Fibroblast of skin of back (primary cell): ENCODE results near the gene KCNAB1.
"Not testable (repeated sequence)": the region's sequence is repeated elsewhere in the genome, so short reads cannot be mapped to it uniquely, and the experiment has no call there.

ENCODE experiments used
- DNase-seq: peaks from one replicate; pipeline ENCODE4 v3.0.0-alpha.2; 2013

Gene KCNAB1

DNA sequence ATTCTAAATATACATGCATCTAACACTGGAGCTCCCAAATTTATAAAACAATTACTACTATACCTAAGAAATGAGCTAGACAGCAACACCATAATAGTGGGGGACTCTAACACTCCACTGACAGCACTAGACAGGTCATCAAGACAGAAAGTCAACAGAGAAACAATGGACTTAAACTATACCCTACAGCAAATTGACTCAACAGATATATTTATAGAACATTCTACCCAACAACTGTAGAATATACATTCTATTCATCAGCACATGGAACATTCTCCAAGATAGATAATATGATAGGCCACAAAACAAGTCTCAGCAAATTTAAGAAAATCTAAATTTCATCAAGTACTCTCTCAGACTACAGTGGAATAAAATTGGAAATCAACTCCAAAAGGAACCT is 102.0 kb downstream of the KCNAB1 start:
- not testable (repeated sequence) for DNase-seq

DNA sequence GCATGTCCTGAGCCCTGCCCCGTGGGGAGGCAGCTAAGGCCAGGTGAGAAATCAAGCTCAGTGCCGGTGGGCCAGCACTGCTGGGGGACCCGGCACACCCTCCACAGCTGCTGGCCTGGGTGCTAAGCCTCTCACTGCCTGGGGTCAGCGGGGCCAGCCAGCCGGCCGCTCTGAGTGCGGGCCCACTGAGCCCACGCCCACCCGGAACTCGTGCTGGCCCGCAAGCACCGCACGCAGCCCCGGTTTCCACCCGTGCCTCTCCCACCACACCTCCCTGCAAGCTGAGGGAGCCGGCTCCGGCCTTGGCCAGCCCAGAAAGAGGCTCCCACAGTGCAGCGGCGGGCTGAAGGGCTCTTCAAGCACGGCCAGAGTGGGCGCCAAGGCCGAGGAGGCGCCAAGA is 103.7 kb downstream of the KCNAB1 start:
- DNase-seq: not testable (repeated sequence)

DNA sequence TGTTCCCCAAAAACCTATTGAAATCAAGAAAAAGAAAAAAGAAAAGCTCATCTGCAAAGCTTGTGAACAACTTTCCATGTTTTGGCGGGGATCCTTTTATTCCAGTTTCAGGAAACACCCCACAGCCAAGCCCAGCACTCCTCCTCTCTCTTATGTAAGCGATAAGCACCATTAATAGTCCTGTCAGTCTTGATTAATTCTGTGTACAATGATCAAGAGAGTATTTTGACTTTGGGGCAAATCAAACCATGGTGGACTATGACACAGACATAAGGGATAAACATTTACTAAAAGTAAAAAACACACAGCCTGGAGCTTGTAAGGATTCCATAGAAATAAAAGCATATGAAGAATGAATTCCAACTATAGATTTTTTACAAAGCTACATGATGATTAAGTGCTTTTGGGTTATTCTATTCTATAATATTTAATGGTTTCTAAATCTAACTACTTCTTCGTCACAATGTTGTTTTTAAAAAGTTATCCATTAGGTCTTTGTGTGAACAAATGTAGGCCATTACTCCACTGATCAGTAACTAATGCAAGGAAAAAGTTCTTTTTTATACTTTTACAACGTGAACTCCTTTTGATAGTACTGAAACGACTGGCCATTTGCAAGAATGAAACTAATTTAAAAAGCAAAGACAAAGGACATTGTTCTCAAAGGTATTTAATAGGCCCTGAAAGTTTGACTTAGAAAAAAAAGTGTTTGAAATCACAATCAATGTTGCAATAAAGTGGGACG is 106.5 kb downstream of the KCNAB1 start:
- no peak for DNase-seq

DNA sequence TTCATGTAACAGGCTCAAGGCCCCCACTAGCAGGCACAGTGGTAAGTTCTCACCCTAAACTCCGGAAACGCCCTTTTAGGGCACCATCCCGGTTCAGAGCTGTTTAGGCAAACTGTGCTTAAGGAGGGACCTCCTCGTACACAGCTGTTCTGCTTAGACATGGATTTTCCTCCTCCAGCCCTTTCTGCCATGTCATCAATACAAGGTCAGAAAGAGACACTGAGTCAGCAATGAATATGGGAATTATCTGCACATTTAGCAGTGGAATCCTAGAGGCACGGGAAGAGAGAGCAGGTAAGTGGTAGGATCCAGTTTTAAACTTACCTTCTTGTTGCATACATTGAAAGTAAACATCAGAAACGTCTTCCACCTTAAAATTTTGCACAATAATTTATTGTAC is 107.3 kb downstream of the KCNAB1 start:
- no peak for DNase-seq

DNA sequence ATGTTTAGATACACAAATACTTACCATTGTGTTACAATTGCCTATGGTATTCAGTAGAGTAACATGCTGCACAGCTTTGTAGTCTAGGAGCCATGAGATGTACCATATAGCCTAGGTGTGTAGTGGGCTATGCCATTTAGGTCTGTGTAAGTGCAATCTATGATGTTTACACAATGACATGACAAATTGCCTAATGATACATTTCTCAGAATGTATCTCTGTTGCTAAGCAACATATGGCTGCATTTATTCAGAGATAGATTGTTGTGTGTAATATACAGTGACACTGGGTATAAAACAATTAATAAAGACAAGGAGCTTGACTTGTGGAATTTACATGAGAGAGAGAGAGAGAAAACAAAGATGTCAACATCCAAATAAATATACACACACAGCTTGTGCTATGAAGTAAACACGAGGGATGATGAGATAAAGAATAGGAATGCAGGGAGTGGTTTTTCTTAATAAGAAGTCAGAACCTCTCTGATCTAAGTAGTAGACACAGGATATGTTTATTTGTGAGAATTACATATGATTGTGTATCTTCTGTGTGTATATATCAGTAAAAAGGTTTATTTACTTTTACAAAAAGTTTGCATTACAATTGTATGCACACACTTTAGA is 110.0 kb downstream of the KCNAB1 start:
- DNase-seq: no peak

DNA sequence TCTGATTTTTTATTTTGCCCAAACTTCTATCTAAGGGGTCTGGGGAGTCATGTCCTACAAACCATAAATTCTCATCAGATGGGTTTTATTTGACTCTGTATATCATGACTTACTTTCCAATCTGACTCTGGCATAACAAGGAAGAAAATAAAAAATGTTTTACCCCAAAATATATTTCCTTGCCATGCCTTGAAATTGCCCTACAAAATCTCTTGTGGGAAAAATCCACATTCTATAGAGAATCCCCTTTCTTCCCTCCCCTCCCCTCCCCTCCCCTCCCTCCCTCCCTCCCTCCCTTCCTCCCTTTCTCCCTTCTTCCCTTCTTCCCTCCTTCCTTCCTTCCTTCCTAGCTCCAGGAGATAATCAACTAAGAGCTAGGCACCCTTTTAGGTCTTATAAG is 110.8 kb downstream of the KCNAB1 start:
- DNase-seq: not testable (repeated sequence)

DNA sequence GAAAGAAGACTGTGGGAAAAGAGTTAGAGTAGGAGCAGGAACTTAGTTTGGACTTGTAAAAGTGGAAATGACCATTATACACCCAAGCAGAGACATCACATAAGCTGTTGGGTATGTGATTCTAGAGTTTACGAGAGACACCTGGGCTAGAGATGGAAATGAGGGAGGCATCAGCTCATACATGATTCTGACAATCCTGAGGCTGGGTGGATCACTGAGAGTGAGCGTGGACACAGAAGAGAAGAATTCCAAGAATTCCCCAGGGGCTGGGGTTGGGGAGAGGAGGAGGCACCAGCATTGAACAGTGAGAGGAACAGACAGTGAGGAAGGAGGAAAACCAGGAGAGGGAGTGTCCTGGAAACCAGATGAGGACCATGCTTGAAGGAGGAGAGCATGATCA is 113.5 kb downstream of the KCNAB1 start:
- DNase-seq: peak; percentile 50

DNA sequence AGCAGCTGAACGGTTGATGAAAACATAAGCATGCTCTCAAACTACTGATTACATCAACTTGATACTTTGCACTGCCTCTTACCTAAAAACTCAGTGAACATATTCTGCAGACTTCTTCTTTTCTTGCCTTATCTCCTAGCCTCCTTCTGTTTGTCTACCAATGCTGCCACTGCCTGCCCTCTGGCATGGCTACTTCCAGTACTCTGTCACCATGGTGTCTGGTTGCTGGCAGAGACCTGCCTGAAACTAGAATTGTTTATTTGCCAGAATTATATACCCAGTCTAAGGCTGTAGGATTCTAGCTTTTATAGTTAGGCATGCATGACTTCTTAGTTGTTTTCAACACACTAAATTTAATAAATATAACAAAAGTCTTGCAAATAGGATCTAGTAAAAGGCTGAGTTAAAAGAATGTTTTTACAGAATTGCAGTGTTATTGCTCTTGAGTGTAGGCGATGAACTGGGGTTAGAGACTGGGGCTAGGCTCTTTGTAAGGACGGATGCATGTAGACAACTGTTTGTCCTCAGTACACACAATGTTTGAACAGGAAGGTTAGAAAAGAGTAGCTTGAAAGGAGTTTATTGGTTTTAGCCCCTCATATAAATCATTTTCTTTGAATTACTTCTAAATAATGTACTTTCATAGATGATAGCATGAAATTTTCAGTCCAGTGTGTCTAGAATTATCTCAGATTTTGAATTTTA is 116.3 kb downstream of the KCNAB1 start:
- no peak for DNase-seq

DNA sequence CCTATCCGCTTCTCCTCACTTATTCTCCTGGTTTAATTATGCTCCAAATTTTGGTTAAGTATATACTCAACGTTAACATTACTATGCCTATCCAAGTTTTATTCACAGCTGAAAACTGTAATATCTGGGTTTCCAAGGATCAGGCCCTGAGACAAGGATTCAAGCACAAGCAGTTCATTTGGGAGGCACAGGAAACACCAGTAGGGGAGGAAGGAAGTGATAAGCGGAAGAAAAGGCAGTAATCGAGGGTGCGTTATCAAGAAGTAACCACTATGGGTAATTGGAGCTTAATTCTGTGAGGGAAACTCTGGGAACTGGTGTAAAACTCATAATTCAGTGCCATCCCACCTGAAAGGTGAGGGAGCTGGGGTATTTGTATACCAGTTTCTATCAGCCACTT is 120.3 kb downstream of the KCNAB1 start:
- no peak for DNase-seq

DNA sequence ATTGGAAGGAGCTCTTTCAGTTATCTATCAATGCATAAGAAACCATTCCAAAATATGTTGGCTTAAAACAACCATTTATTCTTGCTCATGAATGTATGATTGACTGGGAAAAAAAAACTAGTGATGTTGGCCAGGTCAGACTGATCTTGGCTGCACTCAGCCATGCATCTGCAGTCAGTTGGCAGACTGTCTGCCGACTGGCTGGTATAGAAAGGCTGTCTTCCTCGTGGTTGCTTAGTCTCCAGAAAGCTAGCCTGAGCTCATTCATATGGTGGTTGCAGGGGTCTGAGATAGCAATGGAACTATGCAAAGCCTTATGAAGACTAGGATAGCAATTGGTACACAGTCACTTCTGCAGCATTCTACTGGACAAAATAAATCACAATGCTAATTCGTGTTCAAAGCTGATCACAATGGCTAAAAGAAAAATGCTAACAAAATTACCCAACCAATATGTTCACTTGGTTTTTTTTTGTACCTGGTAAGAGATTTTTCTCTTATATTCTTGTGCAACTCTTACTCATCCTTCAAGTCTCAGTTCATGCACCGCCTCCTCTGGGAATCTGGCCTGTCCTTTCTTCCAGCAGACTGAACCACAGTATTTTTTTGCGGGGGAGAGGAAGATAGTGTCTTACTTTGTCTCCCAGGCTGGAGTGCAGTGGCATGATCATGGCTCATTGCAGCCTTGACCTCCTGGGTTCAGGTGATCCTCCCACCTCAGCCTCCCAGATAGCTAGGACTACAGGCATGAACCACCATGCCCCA is 126.8 kb downstream of the KCNAB1 start:
- DNase-seq: no peak

DNA sequence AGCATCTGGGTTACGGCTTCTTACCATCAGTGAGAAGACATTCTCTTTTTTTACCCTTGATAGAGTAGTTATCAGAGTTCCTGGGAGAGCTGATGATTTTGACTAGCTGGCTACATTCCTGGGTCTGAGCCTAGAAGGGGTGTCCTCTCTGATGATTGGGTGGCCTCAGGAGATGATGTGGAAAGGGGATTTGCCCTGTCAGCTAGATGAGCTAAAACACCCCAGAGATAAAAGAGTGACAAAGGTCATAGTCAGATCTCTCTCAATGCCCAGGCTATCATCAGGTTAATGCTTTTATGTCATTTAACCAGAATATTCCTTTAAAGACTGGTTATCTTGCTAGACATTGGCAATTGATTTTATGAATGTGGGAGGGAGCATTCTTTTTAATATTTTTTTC is 130.2 kb downstream of the KCNAB1 start:
- no peak for DNase-seq

DNA sequence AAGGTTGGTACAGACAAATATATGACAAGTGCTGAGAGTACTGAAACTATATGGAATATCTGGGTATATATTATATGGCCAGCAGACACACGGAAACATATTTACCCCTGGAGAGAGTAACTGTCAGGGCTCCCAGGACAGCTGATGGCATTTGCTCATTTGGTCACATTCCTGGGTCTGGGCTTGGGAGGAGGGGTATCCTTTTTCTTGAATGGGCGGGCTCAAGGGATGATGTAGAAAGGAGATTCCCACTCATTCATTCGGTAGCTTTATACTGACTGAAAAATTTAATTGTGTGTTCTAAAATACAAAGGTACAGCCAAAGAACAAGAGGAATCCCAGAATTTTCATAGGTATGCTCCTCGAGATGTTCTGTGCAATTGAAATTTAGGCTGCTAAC is 131.0 kb downstream of the KCNAB1 start:
- no peak for DNase-seq

DNA sequence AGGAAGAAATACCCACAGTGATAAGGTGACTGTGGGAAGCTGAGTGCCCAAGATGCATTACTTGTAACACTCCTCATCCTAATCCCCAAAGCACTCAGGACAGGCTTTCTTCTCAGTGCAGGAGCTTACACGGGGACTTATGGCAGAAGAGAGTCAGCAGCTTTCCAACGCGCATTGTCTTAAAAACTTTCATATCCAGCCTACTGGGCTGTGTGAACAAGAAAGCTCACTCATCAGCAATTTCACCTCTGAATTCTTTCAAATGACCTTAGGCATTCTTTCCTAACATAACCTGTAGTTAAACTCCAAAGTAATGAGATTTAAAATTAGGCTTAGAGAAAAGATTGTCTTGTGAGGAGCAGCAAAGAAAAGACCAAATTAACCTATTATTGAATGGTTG is 132.3 kb downstream of the KCNAB1 start:
- no peak for DNase-seq

DNA sequence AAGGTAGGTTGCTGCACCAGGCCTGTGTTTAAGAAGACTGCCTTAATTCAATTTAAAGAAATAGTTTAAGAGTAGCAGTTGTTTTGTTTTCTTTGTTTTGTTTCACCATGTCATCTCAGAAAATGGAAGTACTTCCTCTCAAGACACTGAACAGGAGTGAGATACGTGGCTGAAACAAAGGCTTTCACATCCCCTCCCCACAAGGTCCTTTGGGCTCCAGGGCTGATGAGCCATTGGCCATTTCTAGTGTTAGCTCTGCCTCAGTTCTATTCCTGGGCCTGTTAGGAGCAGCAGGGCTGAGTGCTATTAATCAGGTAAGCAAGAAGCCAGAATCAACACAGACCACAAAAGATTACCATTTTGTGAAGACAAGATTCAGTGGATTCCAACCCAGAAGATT is 132.8 kb downstream of the KCNAB1 start:
- DNase-seq: no peak

DNA sequence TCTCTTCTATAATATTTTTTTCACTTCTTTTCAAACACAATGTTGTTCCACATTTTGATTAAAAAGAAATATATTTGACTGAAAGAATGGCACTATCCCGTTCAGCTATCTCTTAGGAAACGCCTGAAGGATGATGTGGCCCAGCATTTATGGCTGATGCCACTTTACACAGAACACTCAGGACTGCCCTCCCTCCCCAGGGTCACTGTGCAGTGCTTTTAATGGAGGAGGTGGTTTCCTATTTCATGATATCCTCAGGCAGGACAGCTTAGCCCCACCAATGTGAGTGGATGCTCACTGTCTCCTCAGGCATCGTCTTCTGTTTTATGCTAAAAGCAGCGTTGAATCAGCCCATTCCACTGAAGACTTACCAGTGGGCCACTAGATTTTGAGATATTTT is 135.9 kb downstream of the KCNAB1 start:
- DNase-seq: peak; percentile 2

DNA sequence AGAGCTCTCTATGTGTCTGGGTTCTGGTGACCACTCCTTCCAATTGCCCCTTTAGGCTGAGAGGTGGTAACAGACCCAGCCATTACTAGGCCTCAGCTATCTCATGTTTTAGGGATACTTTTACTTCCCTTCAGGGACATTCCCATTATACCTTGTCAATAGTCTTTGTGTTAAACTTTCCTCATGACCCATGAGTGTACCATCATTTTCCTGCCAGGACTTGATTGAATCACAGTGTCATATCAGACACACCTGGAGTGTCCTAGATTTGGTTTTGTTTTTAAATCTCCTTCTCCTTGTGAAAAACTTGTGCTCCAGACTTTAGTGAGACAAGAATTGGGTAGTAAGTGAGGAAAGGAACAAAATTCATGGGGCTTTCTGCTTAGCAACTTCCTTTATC is 136.6 kb downstream of the KCNAB1 start:
- no peak for DNase-seq

DNA sequence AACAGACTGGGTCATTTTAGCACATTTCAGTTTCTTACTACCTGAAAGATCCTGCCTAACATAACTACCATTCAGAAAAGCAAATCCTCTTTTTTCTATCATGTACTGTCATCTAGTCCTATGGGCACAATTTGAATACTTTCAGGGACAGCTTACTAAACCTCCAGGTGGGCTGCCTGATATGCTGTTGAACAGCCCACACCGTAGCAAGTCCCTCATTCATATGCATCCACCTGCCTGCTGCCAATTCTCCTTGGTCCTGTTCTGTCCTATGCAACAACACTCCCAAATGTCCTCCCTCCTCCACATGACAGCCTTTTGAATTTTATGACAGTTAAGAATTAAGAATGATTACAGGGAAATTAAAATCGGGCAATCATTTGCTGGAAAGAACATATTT is 137.9 kb downstream of the KCNAB1 start:
- no peak for DNase-seq

DNA sequence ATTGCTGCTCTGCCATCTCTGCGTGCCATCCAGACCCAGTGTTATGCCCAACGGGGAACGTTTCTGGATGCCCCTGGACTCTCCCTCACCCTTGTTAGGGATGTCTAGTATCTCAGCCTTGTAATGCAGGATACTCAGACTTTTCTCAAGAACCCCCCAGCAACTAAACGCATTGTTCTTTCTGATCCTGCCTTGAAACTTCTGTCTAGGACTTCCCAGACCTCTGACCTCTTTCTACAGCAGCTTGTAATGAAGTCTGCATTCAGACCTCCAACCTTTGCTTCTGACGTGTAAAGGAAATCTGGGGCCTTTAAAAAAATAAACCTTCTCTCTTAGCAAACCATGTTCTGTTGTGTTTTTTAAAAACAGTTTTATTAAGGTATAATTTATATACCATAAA is 139.5 kb downstream of the KCNAB1 start:
- no peak for DNase-seq

DNA sequence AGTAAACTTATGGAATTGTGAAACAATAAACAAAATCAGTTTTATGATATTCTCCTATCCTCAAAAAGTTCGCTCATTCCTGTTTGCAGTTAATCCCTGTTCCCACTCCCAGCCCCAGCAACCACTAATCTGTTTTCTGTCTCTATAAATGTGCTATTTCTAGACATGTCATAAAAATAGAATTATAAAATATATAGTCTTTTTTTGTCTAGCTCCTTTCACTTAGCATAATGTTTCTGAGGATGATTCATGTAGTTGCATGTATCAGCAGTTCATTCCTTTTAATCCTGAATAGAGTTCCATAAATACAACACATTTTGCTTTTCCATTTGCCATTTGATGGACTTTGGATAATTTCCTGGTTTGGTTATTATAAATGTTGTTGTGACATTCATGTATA is 140.0 kb downstream of the KCNAB1 start:
- no peak for DNase-seq

DNA sequence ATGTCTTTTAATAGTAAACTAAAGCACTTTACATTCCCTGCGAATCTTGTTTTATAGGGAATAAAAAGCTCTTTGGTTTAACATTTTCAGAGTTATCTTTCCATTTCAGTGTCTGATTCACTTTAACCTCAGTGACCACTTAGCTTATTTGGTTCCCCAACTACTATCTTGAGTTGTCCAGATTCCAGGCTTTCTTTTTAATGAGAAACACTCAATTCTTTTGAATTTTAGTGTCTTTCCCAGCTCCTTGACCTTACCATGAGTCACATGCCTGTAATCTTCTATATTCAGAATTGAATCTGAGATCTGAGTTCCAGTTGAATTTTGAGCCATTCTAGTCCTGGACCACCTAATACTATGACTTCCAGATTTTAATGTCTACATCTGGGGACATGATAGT is 144.4 kb downstream of the KCNAB1 start:
- no peak for DNase-seq

DNA sequence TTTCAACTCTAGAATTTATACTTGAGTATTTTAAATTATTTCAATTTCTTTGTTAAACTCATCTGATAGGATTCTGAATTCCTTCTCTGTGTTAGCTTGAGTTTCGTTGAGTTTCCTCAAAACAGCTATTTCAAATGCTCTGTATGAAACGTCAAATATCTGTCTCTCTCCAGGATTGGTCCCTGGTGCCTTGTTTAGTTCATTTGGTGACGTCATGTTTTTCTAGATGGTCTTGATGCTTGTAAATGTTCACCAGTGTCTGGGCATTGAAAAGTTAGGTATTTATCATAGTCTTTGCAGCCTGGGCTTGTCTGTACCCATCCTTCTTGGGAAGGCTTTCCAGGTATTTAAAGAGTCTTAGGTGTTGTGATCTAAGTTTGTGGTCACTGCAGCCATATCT is 151.1 kb downstream of the KCNAB1 start:
- DNase-seq: no peak

DNA sequence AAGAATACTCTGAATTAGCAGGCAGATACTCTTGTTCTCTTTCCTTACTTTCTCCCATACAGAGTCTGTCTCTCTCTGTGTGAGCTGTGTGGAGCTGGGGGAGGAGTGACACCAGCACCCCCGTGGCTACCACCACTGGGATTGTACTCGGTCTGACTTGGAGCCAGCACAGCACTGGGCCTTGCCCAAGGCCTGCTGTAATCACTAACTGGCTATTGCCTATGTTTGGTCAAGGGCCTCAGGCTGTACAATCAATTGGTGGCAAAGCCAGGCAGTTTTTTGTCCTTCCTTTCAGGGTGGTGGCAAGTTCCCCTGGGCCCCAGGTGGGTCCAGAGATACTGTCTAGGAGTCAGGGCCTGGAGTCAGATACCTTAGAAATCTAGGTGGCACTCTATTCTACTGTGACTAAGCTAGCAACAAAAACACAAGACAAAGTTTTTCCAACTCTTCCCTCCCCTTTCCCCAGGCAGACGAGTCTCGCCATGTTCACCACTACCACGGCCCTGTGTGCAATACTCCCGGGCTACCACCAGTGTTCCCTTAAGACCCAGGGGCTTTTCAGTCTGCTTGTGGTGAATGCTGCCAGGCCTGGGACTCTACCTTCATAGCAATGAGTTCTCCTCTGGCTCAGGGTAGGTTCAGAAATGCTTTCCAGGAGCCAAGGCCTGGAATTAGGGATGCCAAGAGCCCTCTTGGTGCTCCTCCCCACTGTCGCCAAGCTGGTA is 151.8 kb downstream of the KCNAB1 start:
- DNase-seq: no peak
